Measurements from ENCODE around the gene ACAD11.

Gene ACAD11

GRCh38 chr3:132569153-132569552, 90.5 kb downstream of the ACAD11 start:
- TF ChIP-seq POLR2A (IDR thresholded peaks at IDR 0.05; ENCODE audit: low read length) (no peak), GATA1 (IDR thresholded peaks at IDR 0.05; ENCODE audit: low read depth, low read length) (no peak)
- no peak for DNase-seq

- DNase-seq, result no peak
- TF ChIP-seq GATA1 (IDR thresholded peaks at IDR 0.05; ENCODE audit: low read depth, low read length) (no peak), POLR2A (IDR thresholded peaks at IDR 0.05; ENCODE audit: low read length) (no peak)
Measured at GRCh38 chr3:132568422-132568821, 91.2 kb downstream of the ACAD11 start.

- TF ChIP-seq POLR2A (IDR thresholded peaks at IDR 0.05; ENCODE audit: low read length), result no peak
- no peak for TF ChIP-seq GATA1 (IDR thresholded peaks at IDR 0.05; ENCODE audit: low read depth, low read length)
- no peak for DNase-seq
Measured at GRCh38 chr3:132564070-132564465, 95.5 kb downstream of the ACAD11 start.

GRCh38 chr3:132563420-132564069, 96.1 kb downstream of the ACAD11 start:
- DNase-seq, result no peak
- TF ChIP-seq GATA1 (IDR thresholded peaks at IDR 0.05; ENCODE audit: low read depth, low read length), result no peak
- TF ChIP-seq POLR2A (IDR thresholded peaks at IDR 0.05; ENCODE audit: low read length), result no peak

GRCh38 chr3:132561003-132561402, 98.6 kb downstream of the ACAD11 start:
- DNase-seq, result no peak
- TF ChIP-seq GATA1 (IDR thresholded peaks at IDR 0.05; ENCODE audit: low read depth, low read length), result no peak

- DNase-seq, result no peak
- TF ChIP-seq GATA1 (IDR thresholded peaks at IDR 0.05; ENCODE audit: low read depth, low read length) (no peak), POLR2A (IDR thresholded peaks at IDR 0.05; ENCODE audit: low read length) (no peak)
Measured at GRCh38 chr3:132556508-132557159, 103.0 kb downstream of the ACAD11 start.

- peak in 1 of 2 experiments; percentile 12 for DNase-seq
Measured at GRCh38 chr3:132556036-132556386, 103.6 kb downstream of the ACAD11 start.

- no peak for DNase-seq
- TF ChIP-seq GATA1 (IDR thresholded peaks at IDR 0.05; ENCODE audit: low read depth, low read length) (no peak), POLR2A (IDR thresholded peaks at IDR 0.05; ENCODE audit: low read length) (no peak)
Measured at GRCh38 chr3:132555306-132556035, 104.1 kb downstream of the ACAD11 start.

GRCh38 chr3:132554437-132554836, 105.2 kb downstream of the ACAD11 start:
- DNase-seq, result no peak
- no peak for TF ChIP-seq POLR2A (IDR thresholded peaks at IDR 0.05; ENCODE audit: low read length)
- TF ChIP-seq GATA1 (IDR thresholded peaks at IDR 0.05; ENCODE audit: low read depth, low read length), result no peak

GRCh38 chr3:132553826-132554225, 105.8 kb downstream of the ACAD11 start:
- DNase-seq, result no peak
- no peak for TF ChIP-seq GATA1 (IDR thresholded peaks at IDR 0.05; ENCODE audit: low read depth, low read length)
- TF ChIP-seq POLR2A (IDR thresholded peaks at IDR 0.05; ENCODE audit: low read length), result no peak

- no peak for DNase-seq
Measured at GRCh38 chr3:132550579-132551305, 108.9 kb downstream of the ACAD11 start.

GRCh38 chr3:132549890-132550578, 109.6 kb downstream of the ACAD11 start:
- DNase-seq, result peak in 1 of 2 experiments; percentile 17
- TF ChIP-seq GATA1 (IDR thresholded peaks at IDR 0.05; ENCODE audit: low read depth, low read length), result no peak
- no peak for TF ChIP-seq POLR2A (IDR thresholded peaks at IDR 0.05; ENCODE audit: low read length)

More at GRCh38 chr3:132550579-132551305, 108.9 kb downstream of the ACAD11 start:
- TF ChIP-seq POLR2A (IDR thresholded peaks at IDR 0.05; ENCODE audit: low read length), result no peak
- TF ChIP-seq GATA1 (IDR thresholded peaks at IDR 0.05; ENCODE audit: low read depth, low read length), result no peak

- TF ChIP-seq POLR2A (IDR thresholded peaks at IDR 0.05; ENCODE audit: low read length) (no peak), GATA1 (IDR thresholded peaks at IDR 0.05; ENCODE audit: low read depth, low read length) (no peak)
- DNase-seq, result no peak
Measured at GRCh38 chr3:132549169-132549568, 110.4 kb downstream of the ACAD11 start.

GRCh38 chr3:132545471-132545870, 114.1 kb downstream of the ACAD11 start:
- no peak for DNase-seq
- no peak for TF ChIP-seq GATA1 (IDR thresholded peaks at IDR 0.05; ENCODE audit: low read depth, low read length)
- no peak for TF ChIP-seq POLR2A (IDR thresholded peaks at IDR 0.05; ENCODE audit: low read length)
